ENCODE measurements around the gene TSPAN4.

Gene TSPAN4

DNA sequence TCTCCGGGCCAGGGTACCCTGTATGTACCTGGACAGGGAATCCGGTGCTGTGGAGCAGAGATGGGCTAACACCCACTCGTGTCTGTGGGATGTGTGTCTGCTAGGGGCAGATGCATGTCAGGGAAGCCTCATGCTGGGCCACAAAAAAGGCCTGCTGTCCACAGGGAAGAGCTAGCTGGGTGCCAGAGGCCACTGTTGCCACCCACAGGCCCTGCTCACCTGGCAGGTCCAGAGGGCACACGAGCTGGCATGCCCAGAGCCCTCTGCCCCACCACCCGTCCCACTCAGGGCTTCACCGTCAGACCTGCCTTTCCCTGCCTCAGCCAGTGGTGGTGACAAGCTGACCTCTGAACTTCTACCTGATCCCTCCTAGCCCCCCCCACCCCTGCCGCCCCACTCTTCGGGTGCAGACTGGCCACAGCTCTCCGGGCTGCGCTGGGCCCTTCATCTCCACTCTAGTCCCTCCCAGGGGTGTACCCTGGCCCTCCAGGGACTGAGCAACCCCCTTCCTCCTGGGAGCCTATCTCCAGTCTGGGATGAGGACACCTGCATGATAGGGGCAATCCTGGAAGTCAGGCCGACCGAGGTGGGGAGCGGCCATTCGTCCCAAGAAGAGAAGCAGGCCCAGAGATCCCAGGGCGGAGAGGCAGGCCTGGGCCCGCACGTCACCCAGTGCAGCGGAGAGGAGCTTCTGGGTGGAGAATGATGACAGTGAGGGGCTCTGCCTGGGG is 45.9 kb upstream of the TSPAN4 start:
- no peak for TF ChIP-seq Cebpa-rat (IDR thresholded peaks at IDR 0.05)
- Histone ChIP-seq H3K4me3 (peak overlapping the region; percentile 63 to 92 (median 87)), H3K36me3 (peaks cover 25 to 61% (median 53%) of the 10 kb centered on the region in 11 experiments; a peak in 21 of 22 replicates), H3K27ac (peak overlapping the region; percentile 29 to 89 (median 82); a peak in 21 of 22 replicates), H3K9ac (peak overlapping the region; percentile 74 to 93 (median 87)), H4K20me1 (peaks cover 0 to 88% (median 54%) of the 10 kb centered on the region in 11 experiments; a peak in 18 of 22 replicates), H3K4me2 (peak overlapping the region; percentile 99 to 100 (median 100)), H3K9me3 (replicated peaks in 1 of 11) (no peaks in the 10 kb centered on the region), H3K27me3 (no peaks in the 10 kb centered on the region), H3K4me1 (peaks cover 19 to 38% (median 33%) of the 10 kb centered on the region in 10 experiments)

GRCh38 chr11:797296-798092 is 45.2 kb upstream of the TSPAN4 start:
- Histone ChIP-seq H3K36me3 (peaks cover 22 to 61% (median 53%) of the 10 kb centered on the region in 11 experiments; a peak in 20 of 22 replicates), H3K4me1 (peaks cover 21 to 45% (median 38%) of the 10 kb centered on the region in 10 experiments)

DNA sequence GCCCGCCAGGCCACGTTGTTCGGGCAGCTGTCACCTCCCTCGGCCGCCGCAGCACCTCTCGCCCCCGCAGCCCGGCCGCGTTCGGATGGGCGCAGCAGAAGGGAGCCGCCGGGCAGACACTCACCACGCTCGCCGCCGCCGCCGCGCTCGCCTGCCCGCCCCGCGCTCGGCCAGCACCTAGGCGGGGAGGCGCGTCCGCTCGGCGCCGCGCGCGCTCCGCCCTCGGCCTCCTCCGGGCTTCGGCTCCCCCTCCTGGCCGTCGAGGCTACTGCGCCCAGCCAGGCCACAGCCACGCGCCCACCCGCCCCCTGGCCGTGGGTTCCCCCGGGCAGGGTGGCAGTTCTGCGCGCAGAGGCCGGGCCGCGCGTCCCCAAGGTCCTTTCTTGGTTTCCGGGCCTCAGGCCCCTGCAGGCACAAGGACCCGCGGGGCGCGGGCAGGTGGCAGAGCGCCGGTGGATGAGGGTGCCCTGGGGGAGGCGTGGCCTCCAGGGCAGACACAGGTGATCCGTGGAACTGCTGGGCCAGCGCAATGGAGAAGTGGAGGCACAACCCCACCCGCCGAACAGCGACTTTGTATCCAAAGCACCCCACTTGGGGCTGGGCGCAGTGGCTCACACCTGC is 44.4 kb upstream of the TSPAN4 start, which contains the start of gene SLC25A22:
Gene SLC25A22, minus strand, starts transcription at position 189 of the 621 bp plus-strand sequence. CDS start 3,275 bp downstream, outside the sequence.
- peak within 1 kb of the TSS; percentile 63 to 92 (median 87) for H3K4me3 ChIP-seq
- H3K36me3 ChIP-seq, result peaks cover 22 to 62% (median 55%) of the 10 kb centered on the region in 11 experiments; a peak in 20 of 22 replicates
- peak within 1 kb of the TSS; percentile 74 to 93 (median 87) for H3K9ac ChIP-seq
- peak within 1 kb of the TSS; percentile 99 to 100 (median 100) for H3K4me2 ChIP-seq
- H4K20me1 ChIP-seq, result peaks cover 0 to 90% (median 55%) of the 10 kb centered on the region in 11 experiments; a peak in 18 of 22 replicates
- no peaks in the 10 kb centered on the region for H3K27me3 ChIP-seq
- no peaks in the 10 kb centered on the region for H3K9me3 ChIP-seq (replicated peaks in 1 of 11)
- peaks cover 28 to 52% (median 45%) of the 10 kb centered on the region in 10 experiments for H3K4me1 ChIP-seq
- no peak for TF ChIP-seq Cebpa-rat (IDR thresholded peaks at IDR 0.05)
- H3K27ac ChIP-seq, result peak within 1 kb of the TSS in 10 of 11 experiments; percentile 53 to 89 (median 82); a peak in 20 of 22 replicates

More at GRCh38 chr11:797296-798092, 45.2 kb upstream of the TSPAN4 start:
- peak overlapping the region in 10 of 11 experiments; percentile 53 to 89 (median 82); a peak in 20 of 22 replicates for H3K27ac ChIP-seq
- peaks cover 0 to 88% (median 51%) of the 10 kb centered on the region in 11 experiments; a peak in 18 of 22 replicates for H4K20me1 ChIP-seq
- peak overlapping the region; percentile 74 to 93 (median 87) for H3K9ac ChIP-seq
- peak overlapping the region; percentile 99 to 100 (median 100) for H3K4me2 ChIP-seq
- H3K27me3 ChIP-seq, result no peaks in the 10 kb centered on the region
- peak overlapping the region; percentile 63 to 92 (median 87) for H3K4me3 ChIP-seq
- TF ChIP-seq Cebpa-rat (IDR thresholded peaks at IDR 0.05), result no peak
- no peaks in the 10 kb centered on the region for H3K9me3 ChIP-seq (replicated peaks in 1 of 11)

- H3K4me2 ChIP-seq, result no peak overlapping the region
- no peak for TF ChIP-seq Cebpa-rat (IDR thresholded peaks at IDR 0.05)
- H3K4me3 ChIP-seq, result no peak overlapping the region
- no peaks in the 10 kb centered on the region for H3K27me3 ChIP-seq
- H4K20me1 ChIP-seq, result peaks cover 0 to 90% (median 53%) of the 10 kb centered on the region in 11 experiments; a peak in 18 of 22 replicates
- H3K9me3 ChIP-seq (replicated peaks in 1 of 11), result no peaks in the 10 kb centered on the region
- H3K9ac ChIP-seq, result 0 out of 22 replicates have a peak overlapping the region, but pooled peaks of 2 of the 11 experiments have one; percentile 18 to 93
- H3K4me1 ChIP-seq, result peaks cover 44 to 60% (median 54%) of the 10 kb centered on the region in 10 experiments
- H3K36me3 ChIP-seq, result peaks cover 11 to 48% (median 40%) of the 10 kb centered on the region in 11 experiments; a peak in 20 of 22 replicates
- H3K27ac ChIP-seq, result no peak overlapping the region
Measured at GRCh38 chr11:799641-800316, 42.9 kb upstream of the TSPAN4 start.

GRCh38 chr11:800473-800872 is 42.2 kb upstream of the TSPAN4 start:
- Histone ChIP-seq H4K20me1 (peaks cover 0 to 83% (median 46%) of the 10 kb centered on the region in 11 experiments; a peak in 18 of 22 replicates), H3K9ac (no peak overlapping the region), H3K4me3 (no peak overlapping the region), H3K27me3 (no peaks in the 10 kb centered on the region), H3K4me2 (no peak overlapping the region), H3K4me1 (peaks cover 41 to 56% (median 51%) of the 10 kb centered on the region in 10 experiments), H3K36me3 (peaks cover 11 to 47% (median 39%) of the 10 kb centered on the region in 11 experiments; a peak in 20 of 22 replicates), H3K9me3 (replicated peaks in 1 of 11) (no peaks in the 10 kb centered on the region), H3K27ac (no peak overlapping the region)
- no peak for TF ChIP-seq Cebpa-rat (IDR thresholded peaks at IDR 0.05)

DNA sequence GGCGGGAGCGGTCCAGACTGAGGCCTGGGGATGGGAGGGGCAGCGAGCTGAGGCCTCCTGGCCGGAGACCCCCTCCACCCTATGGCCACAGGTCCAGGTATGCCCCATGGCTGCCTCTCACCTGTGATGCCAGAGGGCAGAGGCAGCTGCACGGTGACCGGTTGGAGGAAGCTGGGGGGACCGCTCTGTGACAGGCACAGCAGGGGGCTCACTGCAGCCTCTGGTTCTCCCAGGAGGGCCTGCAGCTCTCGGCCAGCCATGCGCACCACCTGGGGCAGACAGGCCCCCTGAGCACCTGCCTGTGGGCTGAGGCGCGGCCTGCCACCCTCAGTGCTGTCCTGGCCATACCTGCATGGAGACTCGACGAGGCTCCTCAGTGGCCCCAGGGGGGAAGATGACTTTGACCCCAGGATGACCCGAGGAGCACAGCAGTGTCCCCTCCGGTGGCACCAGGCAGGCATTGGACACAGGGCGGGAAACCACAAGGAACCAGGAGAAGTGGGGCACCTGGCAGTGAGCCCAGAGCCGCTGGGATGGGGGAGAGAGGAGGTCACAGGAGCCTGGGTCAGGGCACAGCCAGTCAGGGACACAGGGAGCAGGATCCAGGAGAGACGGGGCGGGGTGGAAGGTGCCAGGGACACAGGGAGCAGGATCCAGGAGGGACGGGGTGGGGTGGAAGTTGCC is 41.4 kb upstream of the TSPAN4 start:
- no peaks in the 10 kb centered on the region for H3K9me3 ChIP-seq (replicated peaks in 1 of 11)
- no peak overlapping the region for H3K4me3 ChIP-seq
- no peak for TF ChIP-seq Cebpa-rat (IDR thresholded peaks at IDR 0.05)
- H3K4me1 ChIP-seq, result peaks cover 43 to 58% (median 52%) of the 10 kb centered on the region in 10 experiments
- no peaks in the 10 kb centered on the region for H3K27me3 ChIP-seq
- H3K36me3 ChIP-seq, result peaks cover 11 to 47% (median 39%) of the 10 kb centered on the region in 11 experiments; a peak in 20 of 22 replicates
- H4K20me1 ChIP-seq, result peaks cover 0 to 78% (median 42%) of the 10 kb centered on the region in 11 experiments; a peak in 18 of 22 replicates
- H3K27ac ChIP-seq, result no peak overlapping the region
- H3K4me2 ChIP-seq, result no peak overlapping the region
- no peak overlapping the region for H3K9ac ChIP-seq

GRCh38 chr11:802018-802617 is 40.5 kb upstream of the TSPAN4 start:
- Histone ChIP-seq H3K9ac (peak overlapping the region in 8 of 11 experiments; percentile 33 to 87 (median 82); a peak in 9 of 22 replicates), H3K27me3 (no peaks in the 10 kb centered on the region), H3K4me3 (no peak overlapping the region), H3K36me3 (peaks cover 11 to 47% (median 39%) of the 10 kb centered on the region in 11 experiments; a peak in 20 of 22 replicates), H4K20me1 (peaks cover 0 to 69% (median 33%) of the 10 kb centered on the region in 11 experiments; a peak in 16 of 22 replicates), H3K9me3 (replicated peaks in 1 of 11) (no peaks in the 10 kb centered on the region), H3K4me1 (peaks cover 37 to 53% (median 46%) of the 10 kb centered on the region in 10 experiments), H3K4me2 (peak overlapping the region; percentile 92 to 100 (median 100); a peak in 18 of 22 replicates), H3K27ac (no peak overlapping the region)
- no peak for TF ChIP-seq Cebpa-rat (IDR thresholded peaks at IDR 0.05)

Measured in BLaER1 treated with 17β-estradiol and CSF1 and Interleukin-3, amounts not matched to agents 10 nM and 100 nM (cell line).